Ovary (tissue), 3 donors: ENCODE data around the gene MS4A8.

Experiments used
- CTCF ChIP-seq, 3 donors: fragments of 450-650 bp in 2 of 3; fragments of 200-600 bp in 1 of 3; IDR thresholded peaks; one replicate each; pipeline versions ENCODE4 v1.5.1 to v1.8.0; 2016 to 2022; ENCODE audit warnings: antibody characterized with exemption in 3 of 3, mild to moderate bottlenecking in 1 of 3
- EP300 ChIP-seq: sonication (generic); formaldehyde crosslinking; IDR thresholded peaks from one replicate; pipeline ENCODE4 v1.6.1; 2017; ENCODE audit warnings: antibody characterized with exemption
- POLR2A ChIP-seq: fragments of 450-650 bp; IDR thresholded peaks from one replicate; pipeline ENCODE4 v1.6.1; 2017; ENCODE audit warnings: antibody characterized with exemption, mild to moderate bottlenecking, moderate library complexity
- donor health status: DM: no; HTN: no; CAD: no.

- TF ChIP-seq EP300 (no peak), CTCF (IDR thresholded peaks at IDR 0.05) (no peak), POLR2A (no peak)
Observed at GRCh38 chr11:60718524-60719316, 19.3 kb downstream of the MS4A8 start.
